OCI-LY7 (cell line): Measurements from ENCODE around the gene THEM5. TPM values are rescaled to one million over a fixed set of nuclear protein-coding genes. Genes with fewer than 3 reads are reported as not detected.

Experiments used
- BruUV-seq: library from RNA; stranded (reverse); fragments of 400-500 nt; replicated peaks from 2 replicates; lab custom pipeline; 2021; lab: Mats Ljungman, UMichigan
- CTCF ChIA-PET: fragments of 300-600 bp; sonication (Branson Sonifier 250); formaldehyde crosslinking; loops from one replicate; lab custom pipeline; 2022; ENCODE audit warnings: antibody characterized with exemption; ENCODE audit not compliant: unreplicated experiment; lab: Charles Lee
- POLR2A ChIA-PET: fragments of 300-600 bp; sonication (Branson Sonifier 250); formaldehyde crosslinking; loops from one replicate; lab custom pipeline; 2022; ENCODE audit warnings: antibody characterized with exemption; lab: Charles Lee
- DNase-seq: peaks from one replicate; pipeline ENCODE4 v3.0.0-alpha.2; 2015; ENCODE audit warnings: low spot score
- H2AFZ ChIP-seq: fragments of 200-600 bp; sonication (generic), shearing (Covaris generic); 2 replicates; pipeline ENCODE4 v1.6.1; 2014; ENCODE audit warnings: mild to moderate bottlenecking, antibody characterized with exemption, low read length, moderate library complexity
- H3K27ac ChIP-seq: fragments of 200-600 bp; sonication (generic); 2 replicates; pipeline ENCODE4 v1.5.1; 2014; ENCODE audit warnings: mixed run types, low read depth, mild to moderate bottlenecking, moderate library complexity, low read length, inconsistent platforms; ENCODE audit not compliant: poor library complexity, severe bottlenecking
- H3K36me3 ChIP-seq: fragments of 200-600 bp; sonication (generic); 2 replicates; pipeline ENCODE4 v1.6.1; 2014; ENCODE audit warnings: mild to moderate bottlenecking, antibody characterized with exemption, low read length, moderate library complexity, mixed read lengths; ENCODE audit not compliant: insufficient read depth
- H3K4me1 ChIP-seq: fragments of 200-600 bp; sonication (generic); 2 replicates; pipeline ENCODE4 v1.5.1; 2014; ENCODE audit warnings: mild to moderate bottlenecking, low read length; ENCODE audit not compliant: insufficient read depth, poor library complexity, severe bottlenecking
- H3K4me2 ChIP-seq: fragments of 200-600 bp; sonication (generic); 2 replicates; pipeline ENCODE4 v1.6.1; 2014; ENCODE audit warnings: mild to moderate bottlenecking, low read length
- H3K4me3 ChIP-seq: fragments of 200-600 bp; sonication (generic); 2 replicates; pipeline ENCODE4 v1.5.1; 2014; ENCODE audit warnings: mild to moderate bottlenecking, low read depth, low read length; ENCODE audit not compliant: poor library complexity, severe bottlenecking
- H3K79me2 ChIP-seq: fragments of 200-600 bp; sonication (generic); 2 replicates; pipeline ENCODE4 v1.6.1; 2016; ENCODE audit warnings: low read depth, mild to moderate bottlenecking, low read length, moderate library complexity, mixed read lengths; ENCODE audit not compliant: insufficient read depth
- H3K9me2 ChIP-seq: fragments of 200-600 bp; sonication (generic); 2 replicates; pipeline ENCODE4 v1.6.1; 2016; ENCODE audit warnings: mild to moderate bottlenecking, low read length, mixed read lengths; ENCODE audit not compliant: insufficient read depth
- H3K9me3 ChIP-seq: fragments of 200-600 bp; sonication (generic); 2 replicates; pipeline ENCODE4 v1.6.1; 2014; ENCODE audit warnings: mild to moderate bottlenecking, mixed run types, low read length, mixed read lengths
- H4K20me1 ChIP-seq: fragments of 200-600 bp; sonication (generic); 2 replicates; pipeline ENCODE4 v1.6.1; 2014; ENCODE audit warnings: mild to moderate bottlenecking, antibody characterized with exemption, low read length, moderate library complexity, mixed read lengths; ENCODE audit not compliant: insufficient read depth
- CTCF ChIP-seq: fragments of 200-600 bp; sonication (generic); conservative IDR thresholded peaks from 2 replicates; pipeline ENCODE4 v1.5.1; 2014; ENCODE audit warnings: mild to moderate bottlenecking, antibody characterized with exemption, low read length, moderate library complexity, mixed read lengths
- EZH2phosphoT487 ChIP-seq: fragments of 200-600 bp; sonication (generic); IDR thresholded peaks from 2 replicates; pipeline ENCODE4 v1.6.1; 2018; ENCODE audit warnings: low read depth, borderline replicate concordance, mild to moderate bottlenecking, mixed run types, antibody characterized with exemption, low read length, moderate library complexity, mixed read lengths
- intact Hi-C: fragments of 100-400 bp; cut with micrococcal nuclease; formaldehyde crosslinking; loops from one replicate; pipeline ENCODE4 v1.10.0; 2022; ENCODE audit not compliant: unreplicated experiment
- total RNA-seq, 2 experiments: library from RNA; depleted of rRNA in 1 of 2; stranded (reverse); fragments of >200 nt in 1 of 2; shearing (Covaris generic) in 1 of 2; gene quantifications; 2 replicates each; pipeline ENCODE4 v1.2.3, GENCODE V29; 2014 to 2022

Gene THEM5
- total RNA-seq, 2 experiments from 2014 or later, result not detected

GRCh38 chr1:151858886-151859665 is 5.6 kb upstream of the THEM5 start:
- no peak for TF ChIP-seq CTCF
- no peak for TF ChIP-seq EZH2phosphoT487
- intact Hi-C loops, result no loop called here
- H2AFZ ChIP-seq, result no peak overlapping the region
- no peak for DNase-seq
- peaks cover 8% of the 10 kb centered on the region for H3K4me1 ChIP-seq
- BruUV-seq, result no TSS peak
- ChIA-PET CTCF (interaction anchor here (0.6 to 1.2 kb wide), 2 partner anchors 12 to 22 kb away, joined by 4 read pairs; no protein-coding TSS in a partner anchor), POLR2A (interaction anchor here (0.6 to 1.3 kb wide), 2 partner anchors 18 to 326 kb away, joined by 3 to 7 read pairs; no protein-coding TSS in a partner anchor)
- H3K9me3 ChIP-seq, result no peaks in the 10 kb centered on the region
- no peaks in the 10 kb centered on the region for H3K9me2 ChIP-seq
- no peak overlapping the region for H3K4me3 ChIP-seq
- no peaks in the 10 kb centered on the region for H3K79me2 ChIP-seq
- no peaks in the 10 kb centered on the region for H4K20me1 ChIP-seq
- no peak overlapping the region for H3K27ac ChIP-seq
- no peak overlapping the region for H3K4me2 ChIP-seq
- no peaks in the 10 kb centered on the region for H3K36me3 ChIP-seq

- no peak overlapping the region for H3K4me3 ChIP-seq
- H3K9me2 ChIP-seq, result no peaks in the 10 kb centered on the region
- H3K4me2 ChIP-seq, result no peak overlapping the region
- no peaks in the 10 kb centered on the region for H3K36me3 ChIP-seq
- TF ChIP-seq CTCF, result no peak
- TF ChIP-seq EZH2phosphoT487, result no peak
- H3K79me2 ChIP-seq, result no peaks in the 10 kb centered on the region
- H3K4me1 ChIP-seq, result peaks cover 8% of the 10 kb centered on the region
- intact Hi-C loops, result no loop called here
- no TSS peak for BruUV-seq
- no peak overlapping the region for H2AFZ ChIP-seq
- H3K27ac ChIP-seq, result no peak overlapping the region
- ChIA-PET CTCF (interaction anchor here (0.6 kb wide), 1 partner anchor 21 kb away, joined by 4 read pairs; no protein-coding TSS in a partner anchor), POLR2A (interaction anchor here (1.3 kb wide), 1 partner anchor 7 kb away, joined by 3 read pairs; no protein-coding TSS in a partner anchor)
- no peaks in the 10 kb centered on the region for H4K20me1 ChIP-seq
- DNase-seq, result no peak
- H3K9me3 ChIP-seq, result no peaks in the 10 kb centered on the region
These were observed 4.7 kb upstream of the THEM5 start for GRCh38 chr1:151858030-151858746.
